SK-N-MC (cell line): ENCODE results near the gene SLITRK2.
A peak's percentile ranks its signal among the peaks of the same experiment; 100 is the strongest.

Experiments
- DNase-seq: peaks from one replicate; pipeline ENCODE4 v3.0.0-alpha.2; 2011; ENCODE audit warnings: low read depth, low spot score
- H3K27ac ChIP-seq: fragments of 200-600 bp; sonication (generic); 2 replicates; pipeline ENCODE4 v1.5.1; 2016; ENCODE audit warnings: mixed run types
- H3K36me3 ChIP-seq: fragments of 200-600 bp; sonication (generic); 2 replicates; pipeline ENCODE4 v1.6.1; 2017; ENCODE audit warnings: antibody characterized with exemption, low read length, mixed read lengths; ENCODE audit not compliant: insufficient read depth
- H3K4me3 ChIP-seq: fragments of 200-600 bp; sonication (generic); 2 replicates; pipeline ENCODE4 v1.5.1; 2016
- H3K9ac ChIP-seq: fragments of 200-600 bp; sonication (generic); 2 replicates; pipeline ENCODE4 v1.8.0; 2017; ENCODE audit warnings: mixed run types, mixed read lengths; ENCODE audit not compliant: insufficient read length
- H3K9me3 ChIP-seq: fragments of 200-600 bp; sonication (generic); 2 replicates; pipeline ENCODE4 v1.6.1; 2017; ENCODE audit warnings: low read depth, mild to moderate bottlenecking, antibody characterized with exemption, low read length, moderate library complexity, mixed read lengths
- EZH2 ChIP-seq: fragments of 200-600 bp; sonication (generic); IDR thresholded peaks from one replicate; pipeline ENCODE4 v1.6.1; 2017; ENCODE audit warnings: antibody characterized with exemption
- FOXP2 ChIP-seq: optimal IDR thresholded peaks from 2 replicates; pipeline ENCODE3; 2011; ENCODE audit warnings: mild to moderate bottlenecking, moderate library complexity; ENCODE audit not compliant: insufficient read depth; ENCODE audit errors: extremely low read length, control extremely low read depth
- POLR2AphosphoS5 ChIP-seq: IDR thresholded peaks from 2 replicates; pipeline ENCODE4 v1.6.1; 2012; ENCODE audit warnings: mild to moderate bottlenecking, low read depth, low read length, borderline replicate concordance

Gene SLITRK2, protein sequence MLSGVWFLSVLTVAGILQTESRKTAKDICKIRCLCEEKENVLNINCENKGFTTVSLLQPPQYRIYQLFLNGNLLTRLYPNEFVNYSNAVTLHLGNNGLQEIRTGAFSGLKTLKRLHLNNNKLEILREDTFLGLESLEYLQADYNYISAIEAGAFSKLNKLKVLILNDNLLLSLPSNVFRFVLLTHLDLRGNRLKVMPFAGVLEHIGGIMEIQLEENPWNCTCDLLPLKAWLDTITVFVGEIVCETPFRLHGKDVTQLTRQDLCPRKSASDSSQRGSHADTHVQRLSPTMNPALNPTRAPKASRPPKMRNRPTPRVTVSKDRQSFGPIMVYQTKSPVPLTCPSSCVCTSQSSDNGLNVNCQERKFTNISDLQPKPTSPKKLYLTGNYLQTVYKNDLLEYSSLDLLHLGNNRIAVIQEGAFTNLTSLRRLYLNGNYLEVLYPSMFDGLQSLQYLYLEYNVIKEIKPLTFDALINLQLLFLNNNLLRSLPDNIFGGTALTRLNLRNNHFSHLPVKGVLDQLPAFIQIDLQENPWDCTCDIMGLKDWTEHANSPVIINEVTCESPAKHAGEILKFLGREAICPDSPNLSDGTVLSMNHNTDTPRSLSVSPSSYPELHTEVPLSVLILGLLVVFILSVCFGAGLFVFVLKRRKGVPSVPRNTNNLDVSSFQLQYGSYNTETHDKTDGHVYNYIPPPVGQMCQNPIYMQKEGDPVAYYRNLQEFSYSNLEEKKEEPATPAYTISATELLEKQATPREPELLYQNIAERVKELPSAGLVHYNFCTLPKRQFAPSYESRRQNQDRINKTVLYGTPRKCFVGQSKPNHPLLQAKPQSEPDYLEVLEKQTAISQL

DNA sequence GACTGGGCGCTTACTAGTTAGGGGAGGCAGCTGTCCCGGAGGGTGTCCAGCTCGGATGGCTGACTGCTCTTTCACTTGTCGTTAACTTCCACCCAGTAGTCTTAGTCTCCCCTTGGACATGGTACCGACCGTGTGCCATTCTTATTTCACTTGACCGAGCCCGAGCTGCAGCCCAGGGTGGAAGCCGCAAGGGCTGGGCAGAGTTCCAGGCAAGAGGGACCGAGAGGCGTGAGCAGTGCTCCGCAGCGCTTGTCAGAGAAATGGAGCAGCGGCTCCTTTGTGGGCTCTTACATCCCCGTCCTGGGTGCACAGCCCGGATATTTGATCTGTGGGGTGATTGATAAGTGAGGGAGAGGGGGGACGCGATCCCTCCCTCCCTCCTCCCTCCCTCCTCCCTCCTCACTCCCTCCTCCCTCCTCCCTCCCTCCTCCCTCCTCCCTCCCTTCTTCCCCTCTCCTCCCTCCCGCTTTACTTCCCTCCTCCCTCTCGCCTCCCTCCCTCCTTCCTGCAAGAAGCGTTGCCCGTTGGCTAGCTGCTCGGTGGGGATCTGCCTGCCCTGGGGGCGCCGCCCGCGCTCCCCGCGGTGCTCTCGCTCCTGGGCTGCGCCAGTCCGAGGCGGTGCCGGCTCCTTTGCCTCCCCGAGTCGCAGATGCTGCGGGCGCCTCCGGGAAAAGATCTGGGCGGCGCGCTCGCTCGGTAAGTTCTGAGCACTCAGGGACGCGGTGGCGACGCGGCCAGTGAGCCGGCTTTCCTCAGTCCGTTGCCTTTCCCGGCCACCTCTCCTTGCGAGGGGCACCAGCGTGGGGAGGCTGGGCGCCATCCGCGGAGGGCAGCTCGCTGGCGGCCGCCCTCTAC lies at the start of gene SLITRK2:
SLITRK2 (plus strand) TSS at position 499 of the 855 bp plus-strand sequence. CDS start 4,597 bp downstream, outside the sequence.
- TF ChIP-seq POLR2AphosphoS5 (no peak), EZH2 (no peak), FOXP2 (no peak)
- Histone ChIP-seq H3K27ac (no peak within 1 kb of the TSS), H3K36me3 (no peaks in the 10 kb centered on the region), H3K4me3 (peak within 1 kb of the TSS; percentile 67), H3K9ac (no peak within 1 kb of the TSS), H3K9me3 (no peaks in the 10 kb centered on the region)
- DNase-seq: no peak

DNA sequence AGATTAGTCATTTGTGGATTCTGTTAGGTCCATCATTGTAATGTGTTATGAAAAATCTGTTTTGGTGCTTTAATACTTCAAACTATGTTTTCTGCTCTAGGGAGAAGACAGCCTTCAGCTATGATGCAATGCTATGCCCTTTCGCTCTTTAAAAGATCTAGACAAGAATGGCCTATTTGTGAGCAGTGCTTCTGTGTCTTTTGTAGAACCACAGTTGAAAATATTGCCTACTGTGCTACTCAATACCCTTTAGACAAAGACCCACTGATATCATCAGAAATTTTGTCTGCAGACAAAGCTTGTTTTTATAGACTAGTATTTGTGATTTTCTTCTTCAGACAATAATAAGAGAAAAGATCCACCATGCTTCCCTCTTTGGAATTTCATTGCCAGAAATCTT lies 44.6 kb upstream of the SLITRK2 start:
- Histone ChIP-seq H3K27ac (no peak overlapping the region), H3K36me3 (no peaks in the 10 kb centered on the region), H3K9me3 (no peaks in the 10 kb centered on the region), H3K9ac (no peak overlapping the region), H3K4me3 (no peak overlapping the region)
- TF ChIP-seq POLR2AphosphoS5 (no peak), EZH2 (no peak), FOXP2 (no peak)
- DNase-seq: no peak

DNA sequence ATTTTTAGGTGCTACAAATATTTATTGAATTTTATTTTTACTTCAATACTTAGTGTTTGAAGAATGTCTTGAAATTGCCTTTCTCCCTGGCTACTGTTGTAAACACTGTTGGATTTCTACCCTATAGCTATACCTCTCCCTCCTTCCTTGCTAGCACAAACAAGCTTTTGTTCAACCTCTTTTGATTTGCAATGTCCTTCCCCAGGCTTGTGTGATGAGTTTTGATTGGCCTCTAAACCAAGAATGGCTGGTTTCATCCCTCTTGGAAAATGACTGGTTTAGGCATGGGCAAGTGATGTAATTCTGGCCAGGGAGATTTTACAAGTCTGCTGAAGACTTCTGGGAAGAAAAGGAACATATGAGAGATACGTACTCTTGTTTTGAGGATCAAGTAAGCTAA lies 25.3 kb upstream of the SLITRK2 start:
- Histone ChIP-seq H3K27ac (no peak overlapping the region), H3K36me3 (no peaks in the 10 kb centered on the region), H3K4me3 (no peak overlapping the region), H3K9ac (no peak overlapping the region), H3K9me3 (no peaks in the 10 kb centered on the region)
- TF ChIP-seq EZH2 (no peak), POLR2AphosphoS5 (no peak), FOXP2 (no peak)
- no peak for DNase-seq

DNA sequence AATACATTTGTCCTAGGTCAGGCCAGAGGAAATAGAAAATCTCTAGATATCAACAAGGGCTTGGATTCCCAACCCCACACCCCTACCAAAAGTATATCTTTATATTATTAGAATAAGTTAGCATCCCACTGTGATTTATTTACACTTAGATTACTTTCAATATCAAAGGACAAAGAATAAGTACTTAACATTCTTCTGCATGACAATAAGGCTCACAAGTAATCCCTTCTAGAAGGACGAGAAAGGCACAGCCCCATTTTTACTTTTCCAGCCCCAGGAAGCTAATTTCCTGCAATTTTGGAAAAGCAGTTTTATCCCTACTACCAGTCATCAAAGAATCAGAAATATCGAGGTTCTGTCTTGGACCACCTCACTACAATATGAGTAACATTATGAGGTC lies 14.1 kb upstream of the SLITRK2 start:
- Histone ChIP-seq H3K27ac (no peak overlapping the region), H3K9ac (no peak overlapping the region), H3K36me3 (no peaks in the 10 kb centered on the region), H3K4me3 (no peak overlapping the region), H3K9me3 (no peaks in the 10 kb centered on the region)
- TF ChIP-seq POLR2AphosphoS5: no peak
- no peak for TF ChIP-seq EZH2
- no peak for TF ChIP-seq FOXP2
- DNase-seq: no peak

DNA sequence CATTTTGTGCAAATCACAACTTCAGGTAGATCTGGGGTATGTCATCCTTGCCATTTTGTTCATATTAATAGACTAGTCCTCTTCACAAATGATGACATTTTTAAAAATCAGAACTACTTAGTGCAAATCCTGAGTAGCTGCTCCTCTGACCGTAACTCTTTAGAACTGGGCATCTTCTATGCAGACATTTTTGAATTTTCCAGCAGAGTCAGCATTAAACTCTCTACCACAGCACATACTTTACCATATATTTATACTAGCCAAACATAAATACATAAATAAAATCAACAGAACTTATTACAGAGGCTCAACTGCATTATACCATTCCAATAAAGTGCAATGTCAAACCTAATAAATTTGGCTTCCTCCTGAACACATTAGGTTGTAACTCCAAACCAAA lies 4.5 kb upstream of the SLITRK2 start:
- H3K9ac ChIP-seq: no peak overlapping the region
- TF ChIP-seq POLR2AphosphoS5 (no peak), FOXP2 (no peak), EZH2 (no peak)
- H3K27ac ChIP-seq: no peak overlapping the region
- H3K4me3 ChIP-seq: no peak overlapping the region
- H3K9me3 ChIP-seq: no peaks in the 10 kb centered on the region
- no peak for DNase-seq
- H3K36me3 ChIP-seq: no peaks in the 10 kb centered on the region

DNA sequence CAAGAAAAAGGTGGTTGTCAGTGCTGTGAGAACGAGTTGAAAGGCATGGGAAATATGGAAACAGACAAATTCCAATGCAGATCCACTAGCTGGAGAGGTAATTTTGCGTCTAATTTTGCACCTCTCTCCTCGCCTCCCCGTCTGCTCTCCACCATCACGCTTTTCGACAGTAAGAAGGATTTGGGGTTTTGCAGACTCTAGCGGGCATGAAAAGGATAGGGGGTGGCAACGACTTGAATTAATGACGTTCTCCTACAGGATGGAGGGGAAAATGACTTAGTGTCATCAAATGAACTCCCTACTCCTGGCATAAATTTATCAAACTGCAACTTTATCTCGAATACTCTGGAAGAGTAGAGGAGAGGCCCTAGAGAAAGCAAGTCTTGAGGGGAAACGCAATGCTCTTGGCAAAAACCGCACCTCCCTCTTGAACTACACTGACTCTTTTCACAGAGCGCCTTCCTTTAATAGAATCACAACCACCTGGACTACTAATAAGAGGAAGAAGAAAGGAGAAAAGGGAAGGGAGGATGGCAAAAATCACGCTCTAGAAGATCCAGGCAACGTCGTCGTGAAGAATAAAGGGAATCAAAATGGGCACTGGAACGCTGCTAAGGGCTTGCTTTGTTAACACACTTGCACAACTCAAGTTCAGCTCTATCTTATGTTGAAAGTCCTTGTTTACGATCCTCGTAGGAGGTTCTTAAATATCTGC lies 871 bp upstream of the SLITRK2 start:
- TF ChIP-seq EZH2: no peak
- TF ChIP-seq FOXP2: no peak
- no peak for TF ChIP-seq POLR2AphosphoS5
- H3K27ac ChIP-seq: no peak overlapping the region
- H3K4me3 ChIP-seq: no peak overlapping the region
- H3K9me3 ChIP-seq: no peaks in the 10 kb centered on the region
- DNase-seq: no peak
- H3K9ac ChIP-seq: no peak overlapping the region
- no peaks in the 10 kb centered on the region for H3K36me3 ChIP-seq

DNA sequence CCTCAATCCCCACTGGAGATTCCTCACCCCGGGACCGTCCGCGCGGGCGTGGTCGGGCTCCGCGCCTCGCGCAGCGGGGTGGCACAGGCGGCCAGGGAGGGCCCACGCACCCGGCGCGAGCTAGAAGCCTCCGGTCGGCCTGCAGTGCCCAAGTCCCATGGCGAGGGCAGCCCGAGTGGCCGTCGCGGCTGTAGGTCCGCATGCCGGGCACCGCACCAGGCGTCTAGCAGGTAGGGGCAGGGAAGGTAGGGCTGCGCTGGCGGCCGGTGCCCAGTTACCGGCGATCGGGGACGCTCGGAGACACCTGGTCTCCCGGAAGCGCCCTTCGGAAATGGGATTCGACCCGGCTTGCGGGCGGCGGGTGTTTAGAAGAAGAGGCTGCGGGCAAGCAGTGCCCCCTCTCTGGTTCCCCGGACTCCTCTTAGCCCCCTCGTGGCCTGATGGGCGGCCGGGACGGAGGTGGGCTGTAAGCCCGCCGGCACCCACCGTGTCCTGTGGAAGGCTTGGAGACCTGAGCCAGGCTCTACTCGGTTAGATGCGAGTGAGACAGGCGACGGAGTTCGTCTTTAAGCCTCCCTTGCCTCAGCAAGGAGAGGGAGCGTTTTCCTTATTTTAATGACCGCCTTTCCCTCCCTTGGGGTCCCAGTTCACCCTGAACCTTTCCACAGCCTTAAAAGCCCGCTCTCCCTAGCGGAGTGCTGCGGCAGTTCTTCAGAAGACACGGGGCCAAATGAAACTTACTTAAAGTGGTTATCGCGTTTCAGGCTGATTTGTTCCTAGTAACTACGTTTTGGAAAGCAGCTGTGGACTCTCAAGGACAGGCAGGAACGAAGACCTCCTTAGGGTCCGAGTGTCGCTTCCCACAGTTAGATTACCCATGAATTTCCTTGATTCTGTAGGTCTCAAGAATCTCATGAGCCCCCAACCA lies 821 bp downstream of the SLITRK2 start:
- H3K9ac ChIP-seq: no peak overlapping the region
- H3K4me3 ChIP-seq: peak overlapping the region; percentile 67
- no peak overlapping the region for H3K27ac ChIP-seq
- H3K36me3 ChIP-seq: no peaks in the 10 kb centered on the region
- no peak for DNase-seq
- TF ChIP-seq FOXP2 (no peak), POLR2AphosphoS5 (no peak), EZH2 (no peak)
- no peaks in the 10 kb centered on the region for H3K9me3 ChIP-seq
